ENCODE data around the gene ITPKA. TPM values are rescaled to one million over a fixed set of nuclear protein-coding genes. Genes with fewer than 3 reads are reported as not detected.
A peak's percentile ranks its signal among the peaks of the same experiment; 100 is the strongest.

ITPKA gene
- polyA plus RNA-seq, 1 experiment, result 0.92 TPM

DNA sequence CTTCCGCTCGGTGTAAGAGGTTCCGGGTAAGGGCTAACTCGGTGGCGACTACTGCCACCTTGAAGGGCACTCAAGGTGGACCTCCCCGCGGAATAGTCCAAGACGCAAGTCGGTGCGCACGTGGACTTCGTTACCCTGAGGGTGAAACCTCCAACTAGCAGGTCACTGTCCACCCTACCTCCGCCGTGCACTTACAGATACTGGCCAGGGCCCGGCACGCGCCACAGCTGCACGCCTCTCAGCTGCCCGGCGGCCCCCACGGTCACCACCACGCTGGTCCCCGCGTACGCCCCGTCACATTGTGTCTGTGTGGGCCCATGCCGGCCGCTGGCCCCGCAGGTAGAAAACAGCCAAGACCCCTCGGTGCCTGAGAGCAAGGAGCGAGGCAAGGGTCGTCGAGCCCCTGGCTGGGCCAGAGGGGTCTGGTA lies 18.9 kb downstream of the ITPKA start:
- POLR2A ChIA-PET, result no interaction called here
- DNase-seq (ENCODE audit: low read depth, low spot score), result no peak
- Histone ChIP-seq H3K27ac (ENCODE audit: low read depth, low read length) (no peak overlapping the region), H3K27me3 (ENCODE audit: control insufficient read depth, insufficient read depth, low read length) (peaks cover 42% of the 10 kb centered on the region), H3K4me3 (ENCODE audit: low read depth, low read length) (no peak overlapping the region), H3K9me3 (ENCODE audit: control insufficient read depth, insufficient read depth, low read length) (peaks cover 6% of the 10 kb centered on the region; the same call in 1 of the 2 replicates)
- CTCF ChIA-PET, result no interaction called here
- no peak for TF ChIP-seq CTCF (IDR thresholded peaks at IDR 0.05; ENCODE audit: low read depth, low read length)

DNA sequence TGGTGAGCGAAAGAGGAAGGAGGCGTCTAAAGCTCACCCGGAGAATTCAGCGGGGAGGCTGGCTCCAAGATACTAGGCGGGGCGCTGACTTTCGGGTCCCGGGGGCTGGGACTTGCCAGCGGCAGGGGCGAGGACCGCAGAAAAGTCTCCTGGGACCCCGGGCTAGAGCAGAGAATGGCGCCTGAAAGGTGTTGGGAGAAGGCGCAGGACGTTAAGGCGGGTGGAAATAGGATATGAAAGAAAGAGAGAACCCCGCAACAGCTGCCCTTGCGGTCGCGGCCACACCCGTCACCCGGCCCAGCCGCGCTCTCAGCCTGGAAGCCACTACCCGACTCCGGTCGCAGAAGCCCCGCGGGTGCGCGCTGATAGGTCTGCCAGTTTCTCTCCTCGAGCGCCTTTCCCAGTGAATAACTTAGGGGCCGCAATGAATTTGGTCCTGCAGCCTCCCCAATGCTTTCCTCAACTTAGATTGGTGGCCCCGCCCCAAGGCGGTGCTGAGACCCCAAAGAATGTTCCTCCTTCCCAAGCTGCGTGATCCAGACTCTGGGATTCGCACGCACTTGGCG lies 19.3 kb downstream of the ITPKA start:
- TF ChIP-seq CTCF (IDR thresholded peaks at IDR 0.05; ENCODE audit: low read depth, low read length), result no peak
- POLR2A ChIA-PET, result no interaction called here
- Histone ChIP-seq H3K4me3 (ENCODE audit: low read depth, low read length) (peak overlapping the region; percentile 36), H3K9me3 (ENCODE audit: control insufficient read depth, insufficient read depth, low read length) (peaks cover 6% of the 10 kb centered on the region; the same call in 1 of the 2 replicates), H3K27ac (ENCODE audit: low read depth, low read length) (no peak overlapping the region), H3K27me3 (ENCODE audit: control insufficient read depth, insufficient read depth, low read length) (peaks cover 39% of the 10 kb centered on the region)
- no peak for DNase-seq (ENCODE audit: low read depth, low spot score)
- CTCF ChIA-PET, result no interaction called here

- H3K27ac ChIP-seq (ENCODE audit: low read depth, low read length), result no peak within 1 kb of the TSS
- ChIA-PET CTCF (no interaction called here), POLR2A (no interaction called here)
- H3K9me3 ChIP-seq (ENCODE audit: control insufficient read depth, insufficient read depth, low read length), result peaks cover 6% of the 10 kb centered on the region; the same call in 1 of the 2 replicates
- no peak for TF ChIP-seq CTCF (IDR thresholded peaks at IDR 0.05; ENCODE audit: low read depth, low read length)
- H3K4me3 ChIP-seq (ENCODE audit: low read depth, low read length), result peak within 1 kb of the TSS; percentile 36
- peaks cover 37% of the 10 kb centered on the region for H3K27me3 ChIP-seq (ENCODE audit: control insufficient read depth, insufficient read depth, low read length)
- DNase-seq (ENCODE audit: low read depth, low spot score), result no peak
Observed at GRCh38 chr15:41513506-41514227, 20.0 kb downstream of the ITPKA start, which contains the start of gene LTK. Gene LTK, minus strand, starts transcription at chr15:41513827. Its CDS starts 118 bp downstream, at chr15:41513709.

- POLR2A ChIA-PET, result interaction anchor here (0.5 to 0.6 kb wide), 3 partner anchors 26 to 292 kb away, joined by 3 to 11 read pairs (median 9); partner anchors contain the start of gene RPAP1
- CTCF ChIA-PET, result interaction anchor here (1.1 kb wide), 1 partner anchor 41 kb away, joined by 3 read pairs; no protein-coding TSS in a partner anchor
- Histone ChIP-seq H3K27ac (ENCODE audit: low read depth, low read length) (no peak overlapping the region), H3K27me3 (ENCODE audit: control insufficient read depth, insufficient read depth, low read length) (peaks cover 10% of the 10 kb centered on the region), H3K4me3 (ENCODE audit: low read depth, low read length) (no peak overlapping the region), H3K9me3 (ENCODE audit: control insufficient read depth, insufficient read depth, low read length) (no peaks in the 10 kb centered on the region; the same call in 1 of the 2 replicates)
- DNase-seq (ENCODE audit: low read depth, low spot score), result no peak
- TF ChIP-seq CTCF (IDR thresholded peaks at IDR 0.05; ENCODE audit: low read depth, low read length), result no peak
Observed at GRCh38 chr15:41517895-41518449, 24.3 kb downstream of the ITPKA start.

- no peaks in the 10 kb centered on the region for H3K27me3 ChIP-seq (ENCODE audit: control insufficient read depth, insufficient read depth, low read length)
- CTCF ChIA-PET, result interaction anchor here (0.6 kb wide), 1 partner anchor 79 kb away, joined by 3 read pairs; no protein-coding TSS in a partner anchor
- no peak overlapping the region for H3K4me3 ChIP-seq (ENCODE audit: low read depth, low read length)
- H3K9me3 ChIP-seq (ENCODE audit: control insufficient read depth, insufficient read depth, low read length), result no peaks in the 10 kb centered on the region; the same call in 1 of the 2 replicates
- no peak for TF ChIP-seq CTCF (IDR thresholded peaks at IDR 0.05; ENCODE audit: low read depth, low read length)
- DNase-seq (ENCODE audit: low read depth, low spot score), result no peak
- POLR2A ChIA-PET, result no interaction called here
- H3K27ac ChIP-seq (ENCODE audit: low read depth, low read length), result no peak overlapping the region
Observed at GRCh38 chr15:41520636-41521035, 27.0 kb downstream of the ITPKA start.
